ENCODE data around the gene APOBEC3C.
"Not testable (repeated sequence)": the region's sequence is repeated elsewhere in the genome, so short reads cannot be mapped to it uniquely, and the experiment has no call there.

The APOBEC3C gene

DNA sequence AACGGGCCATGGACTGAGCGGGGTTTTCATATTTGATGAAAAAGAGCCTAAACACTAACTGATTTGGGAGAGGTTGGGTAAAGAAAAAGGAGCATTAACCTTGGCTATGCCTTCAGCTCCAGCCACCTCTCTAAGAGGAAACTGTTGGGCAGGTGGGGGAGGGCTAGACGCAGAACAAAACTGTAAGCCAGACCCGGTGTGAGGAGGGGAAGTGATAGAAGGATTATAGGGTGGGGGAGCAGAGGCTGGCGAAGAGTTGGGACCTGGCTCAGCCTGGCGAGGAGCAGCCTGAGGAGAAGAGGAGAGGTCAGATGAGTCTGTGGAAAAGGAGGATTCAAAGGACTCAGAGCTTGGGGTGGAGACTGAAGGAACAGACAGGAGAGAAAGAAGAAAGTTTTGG, 47.2 kb downstream of the APOBEC3C start:
- H3K4me3 ChIP-seq (ENCODE audit: low read depth in 1 of 2, low read length in 2 of 2); H3K27ac ChIP-seq (ENCODE audit: low read depth, low read length); H3K9ac ChIP-seq (ENCODE audit: low read depth in 1 of 2, low read length in 2 of 2); H3K9me3 ChIP-seq (ENCODE audit: control insufficient read depth in 1 of 2, low read length in 2 of 2); H3K4me1 ChIP-seq (ENCODE audit: control insufficient read depth in 1 of 2, insufficient read depth in 2 of 2, low read length in 2 of 2); H3K36me3 ChIP-seq (ENCODE audit: control insufficient read depth in 1 of 2, insufficient read depth in 2 of 2, low read length in 2 of 2); H3K27me3 ChIP-seq (ENCODE audit: control insufficient read depth in 1 of 2, insufficient read depth in 2 of 2, low read length in 2 of 2): not testable (repeated sequence)

- not testable (repeated sequence) for H3K9ac ChIP-seq (ENCODE audit: low read depth in 1 of 2, low read length in 2 of 2); H3K4me3 ChIP-seq (ENCODE audit: low read depth in 1 of 2, low read length in 2 of 2); H3K27ac ChIP-seq (ENCODE audit: low read depth, low read length); H3K4me1 ChIP-seq (ENCODE audit: control insufficient read depth in 1 of 2, insufficient read depth in 2 of 2, low read length in 2 of 2); H3K27me3 ChIP-seq (ENCODE audit: control insufficient read depth in 1 of 2, insufficient read depth in 2 of 2, low read length in 2 of 2); H3K9me3 ChIP-seq (ENCODE audit: control insufficient read depth in 1 of 2, low read length in 2 of 2); H3K36me3 ChIP-seq (ENCODE audit: control insufficient read depth in 1 of 2, insufficient read depth in 2 of 2, low read length in 2 of 2)
These were observed 47.9 kb downstream of the APOBEC3C start for GRCh38 chr22:39061951-39062350.

- not testable (repeated sequence) for H3K9ac ChIP-seq (ENCODE audit: low read depth in 1 of 2, low read length in 2 of 2); H3K36me3 ChIP-seq (ENCODE audit: control insufficient read depth in 1 of 2, insufficient read depth in 2 of 2, low read length in 2 of 2); H3K9me3 ChIP-seq (ENCODE audit: control insufficient read depth in 1 of 2, low read length in 2 of 2); H3K4me3 ChIP-seq (ENCODE audit: low read depth in 1 of 2, low read length in 2 of 2); H3K27me3 ChIP-seq (ENCODE audit: control insufficient read depth in 1 of 2, insufficient read depth in 2 of 2, low read length in 2 of 2); H3K4me1 ChIP-seq (ENCODE audit: control insufficient read depth in 1 of 2, insufficient read depth in 2 of 2, low read length in 2 of 2); H3K27ac ChIP-seq (ENCODE audit: low read depth, low read length)
These were observed 49.8 kb downstream of the APOBEC3C start for GRCh38 chr22:39063904-39064303.

DNA sequence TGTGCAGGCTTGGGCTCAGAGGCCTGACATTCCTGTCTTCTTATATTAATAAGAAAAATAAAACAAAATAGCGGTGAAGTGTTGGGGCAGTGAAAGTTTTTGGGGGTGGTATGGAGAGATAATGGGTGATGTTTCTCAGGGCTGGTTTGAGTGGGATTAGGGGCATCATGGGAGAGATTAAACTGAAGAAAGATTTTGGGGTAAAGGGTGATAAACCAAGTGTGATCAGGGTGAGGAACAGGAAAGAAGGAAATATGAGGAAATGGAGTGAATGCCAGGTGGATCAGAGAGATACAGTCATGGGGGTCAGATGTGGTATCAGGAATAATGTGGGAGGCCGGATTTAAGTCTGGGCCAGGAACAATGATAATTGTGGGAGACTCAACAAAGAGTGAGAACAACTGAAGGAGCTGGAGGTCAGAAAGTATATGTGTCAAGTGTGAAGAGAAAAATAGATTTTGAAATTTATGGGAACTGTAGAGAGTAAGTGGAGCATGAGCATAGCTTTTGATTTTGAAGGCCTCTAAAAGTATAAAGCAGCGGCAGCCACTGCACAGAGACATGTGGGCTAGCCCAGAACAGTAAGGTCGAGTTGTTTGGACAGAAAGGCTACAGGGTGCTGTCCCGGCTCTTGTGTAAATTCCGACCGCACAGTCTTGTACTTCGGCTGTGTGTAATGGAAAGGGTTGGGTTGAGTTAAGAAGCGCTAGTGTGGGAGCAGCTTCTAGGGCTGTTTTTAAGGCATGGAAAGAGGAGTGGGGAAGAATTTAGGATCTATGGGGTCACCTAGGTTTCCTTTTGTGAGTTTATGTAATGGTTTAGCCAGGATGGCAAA, 52.6 kb downstream of the APOBEC3C start:
- H3K36me3 ChIP-seq (ENCODE audit: control insufficient read depth in 1 of 2, insufficient read depth in 2 of 2, low read length in 2 of 2); H3K9ac ChIP-seq (ENCODE audit: low read depth in 1 of 2, low read length in 2 of 2); H3K27me3 ChIP-seq (ENCODE audit: control insufficient read depth in 1 of 2, insufficient read depth in 2 of 2, low read length in 2 of 2); H3K9me3 ChIP-seq (ENCODE audit: control insufficient read depth in 1 of 2, low read length in 2 of 2); H3K4me3 ChIP-seq (ENCODE audit: low read depth in 1 of 2, low read length in 2 of 2); H3K27ac ChIP-seq (ENCODE audit: low read depth, low read length); H3K4me1 ChIP-seq (ENCODE audit: control insufficient read depth in 1 of 2, insufficient read depth in 2 of 2, low read length in 2 of 2): not testable (repeated sequence)

GRCh38 chr22:39068033-39068785, 54.2 kb downstream of the APOBEC3C start:
- Histone ChIP-seq H3K27ac (ENCODE audit: low read depth, low read length) (no peak overlapping the region), H3K4me3 (ENCODE audit: low read depth in 1 of 2, low read length in 2 of 2) (no peak overlapping the region), H3K9ac (ENCODE audit: low read depth in 1 of 2, low read length in 2 of 2) (no peak overlapping the region), H3K27me3 (ENCODE audit: control insufficient read depth in 1 of 2, insufficient read depth in 2 of 2, low read length in 2 of 2) (no peaks in the 10 kb centered on the region), H3K9me3 (ENCODE audit: control insufficient read depth in 1 of 2, low read length in 2 of 2) (no peaks in the 10 kb centered on the region), H3K4me1 (ENCODE audit: control insufficient read depth in 1 of 2, insufficient read depth in 2 of 2, low read length in 2 of 2) (no peaks in the 10 kb centered on the region), H3K36me3 (ENCODE audit: control insufficient read depth in 1 of 2, insufficient read depth in 2 of 2, low read length in 2 of 2) (no peaks in the 10 kb centered on the region)
